Lower leg skin (tissue), 4 donors: ENCODE data around the gene RYK. TPM values are rescaled to one million over a fixed set of nuclear protein-coding genes. Genes with fewer than 3 reads are reported as not detected.

Source experiments
- DNase-seq, 2 donors: peaks; one replicate each; pipeline ENCODE4 v3.0.0-alpha.2; 2019; ENCODE audit warnings: low spot score in 2 of 2
- H3K4me3 ChIP-seq: fragments of 200-600 bp; sonication (generic); 2 replicates; pipeline ENCODE4 v1.5.1; 2017; ENCODE audit warnings: mild to moderate bottlenecking, low read depth; ENCODE audit not compliant: poor library complexity, severe bottlenecking
- POLR2A ChIP-seq, 2 donors: fragments of 450-650 bp; IDR thresholded peaks; one replicate each; pipeline ENCODE4 v1.6.1; 2016 to 2017; ENCODE audit warnings: antibody characterized with exemption in 2 of 2, mild to moderate bottlenecking in 1 of 2, moderate library complexity in 1 of 2
- WGBS, 2 donors: methylation state at CpG; one replicate each; pipeline ENCODE4 v1.1.5; 2018; 5-methylcytosine and 5-hydroxymethylcytosine counted together
- intact Hi-C: fragments of 100-400 bp; cut with DNase I; formaldehyde crosslinking; loops from one replicate; pipeline ENCODE4 v1.15.0; 2023; ENCODE audit warnings: low total_unique reads
- total RNA-seq, 4 donors: library from RNA; depleted of rRNA; stranded (reverse); fragments of >200 nt; gene quantifications; one replicate each; pipeline ENCODE4 v1.1.0, GENCODE V29; 2016
- TF ChIP-seq, protein P1 (sequence below), 3 donors: fragments of 450-650 bp; IDR thresholded peaks; one replicate each; pipeline ENCODE4 v1.5.1; 2016; ENCODE audit warnings: antibody characterized with exemption in 3 of 3, mild to moderate bottlenecking in 3 of 3, moderate library complexity in 2 of 3

The RYK gene
- total RNA-seq, 4 donors from 2014 or later = 44.8 to 66.7 (median 56.6) TPM

DNA sequence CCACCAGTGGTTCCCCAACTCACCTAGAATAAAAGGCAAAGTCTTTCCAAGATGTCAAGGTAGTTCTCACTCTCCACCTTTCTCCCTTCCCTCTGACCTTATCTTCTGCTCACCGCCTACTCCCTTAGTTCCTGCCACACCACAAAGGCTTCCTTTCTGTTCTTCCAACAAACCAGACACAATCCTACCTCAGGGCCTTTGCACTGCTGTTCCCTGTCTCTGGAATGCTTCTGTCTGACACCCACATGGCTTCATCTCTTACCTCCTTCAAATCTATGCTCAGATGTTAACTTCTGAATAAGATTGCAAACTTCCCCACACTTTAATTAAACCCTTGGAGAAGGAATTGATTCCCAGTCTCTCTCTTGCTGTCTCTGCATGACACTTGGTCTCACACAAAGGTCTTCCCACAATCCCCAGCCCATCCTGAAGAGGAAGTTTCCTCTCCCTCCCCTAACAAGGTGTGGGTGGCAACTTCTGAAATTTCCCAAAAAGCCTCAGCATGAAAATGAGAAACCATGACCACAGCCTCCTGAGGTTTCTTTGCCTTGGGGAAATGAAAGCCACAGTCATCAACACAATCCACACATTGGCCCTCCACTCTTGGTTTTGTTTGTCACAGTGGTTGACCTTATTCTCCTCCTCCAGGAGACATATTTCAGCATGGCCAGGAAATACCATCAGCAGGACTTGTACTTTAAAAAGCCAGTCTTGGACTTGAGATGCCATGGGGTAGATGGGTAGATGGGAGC is 3.0 kb upstream of the RYK start:
- TF ChIP-seq POLR2A (IDR thresholded peaks at IDR 0.05) = no peak
- TF ChIP-seq, protein P1, sequence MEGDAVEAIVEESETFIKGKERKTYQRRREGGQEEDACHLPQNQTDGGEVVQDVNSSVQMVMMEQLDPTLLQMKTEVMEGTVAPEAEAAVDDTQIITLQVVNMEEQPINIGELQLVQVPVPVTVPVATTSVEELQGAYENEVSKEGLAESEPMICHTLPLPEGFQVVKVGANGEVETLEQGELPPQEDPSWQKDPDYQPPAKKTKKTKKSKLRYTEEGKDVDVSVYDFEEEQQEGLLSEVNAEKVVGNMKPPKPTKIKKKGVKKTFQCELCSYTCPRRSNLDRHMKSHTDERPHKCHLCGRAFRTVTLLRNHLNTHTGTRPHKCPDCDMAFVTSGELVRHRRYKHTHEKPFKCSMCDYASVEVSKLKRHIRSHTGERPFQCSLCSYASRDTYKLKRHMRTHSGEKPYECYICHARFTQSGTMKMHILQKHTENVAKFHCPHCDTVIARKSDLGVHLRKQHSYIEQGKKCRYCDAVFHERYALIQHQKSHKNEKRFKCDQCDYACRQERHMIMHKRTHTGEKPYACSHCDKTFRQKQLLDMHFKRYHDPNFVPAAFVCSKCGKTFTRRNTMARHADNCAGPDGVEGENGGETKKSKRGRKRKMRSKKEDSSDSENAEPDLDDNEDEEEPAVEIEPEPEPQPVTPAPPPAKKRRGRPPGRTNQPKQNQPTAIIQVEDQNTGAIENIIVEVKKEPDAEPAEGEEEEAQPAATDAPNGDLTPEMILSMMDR (IDR thresholded peaks at IDR 0.05) = no peak
- intact Hi-C loops = no loop called here
- DNase-seq = no peak
- 89 to 96% methylated on average over 1 of the region's 1 CpG for WGBS, 2 donors
- H3K4me3 ChIP-seq = no peak overlapping the region

DNA sequence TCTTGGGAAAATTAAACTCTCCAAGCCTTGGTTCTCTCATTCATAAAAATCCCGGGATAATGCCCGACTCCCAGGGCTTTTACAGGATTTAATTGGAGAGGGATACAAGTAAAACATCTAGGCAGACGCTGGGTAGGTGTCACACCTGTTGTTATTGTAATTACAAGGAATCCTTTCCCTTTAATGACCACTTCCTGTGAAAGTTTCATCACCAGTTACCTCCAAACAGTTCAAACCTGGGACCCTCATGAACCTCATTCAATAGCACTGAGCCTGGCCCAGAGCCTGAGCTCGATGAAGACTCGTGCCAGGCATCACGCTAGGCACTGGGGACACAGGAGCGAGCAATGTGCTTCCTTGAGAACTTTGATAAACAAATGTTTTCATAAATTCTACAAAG is 2.1 kb upstream of the RYK start:
- intact Hi-C loops = no loop called here
- DNase-seq = no peak
- WGBS, 2 donors = 69 to 75% methylated on average over 7 of the region's 7 CpGs
- no peak for TF ChIP-seq POLR2A (IDR thresholded peaks at IDR 0.05)
- TF ChIP-seq, protein P1 (IDR thresholded peaks at IDR 0.05) = no peak
- H3K4me3 ChIP-seq = no peak overlapping the region

DNA sequence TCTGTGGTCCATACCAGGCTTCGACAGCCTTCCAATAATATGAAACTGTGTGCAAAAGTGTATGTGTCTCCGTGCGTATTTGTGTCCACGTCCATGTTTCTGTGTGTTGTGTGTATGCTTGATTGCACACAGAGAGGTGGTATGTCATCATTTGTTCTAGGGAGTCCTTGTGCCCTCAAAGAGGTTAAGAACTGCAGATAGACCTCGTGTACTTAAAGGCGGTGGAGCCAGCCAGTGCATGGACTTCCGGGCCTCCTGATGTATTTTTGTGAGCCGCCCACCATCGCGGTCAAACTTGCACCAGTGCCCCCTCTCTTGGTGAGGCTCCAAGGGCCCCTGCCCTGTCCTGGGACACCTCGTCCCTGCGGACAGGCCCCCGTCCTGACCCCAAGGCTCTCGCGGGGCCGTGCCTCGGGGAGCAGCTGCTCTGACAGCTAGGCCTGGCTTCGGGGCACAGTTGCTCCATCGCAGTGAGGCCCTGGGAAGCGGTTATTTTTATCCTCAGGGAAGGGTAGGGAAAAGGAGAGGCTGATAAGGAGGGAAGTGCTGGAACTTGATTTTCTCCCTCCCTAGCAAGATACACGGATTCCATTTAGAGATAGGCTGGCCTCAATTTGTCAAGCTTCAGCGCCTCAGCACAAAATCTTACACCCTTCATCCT is 1.2 kb upstream of the RYK start:
- intact Hi-C loops = no loop called here
- TF ChIP-seq, protein P1 (IDR thresholded peaks at IDR 0.05) = no peak
- TF ChIP-seq POLR2A (IDR thresholded peaks at IDR 0.05) = no peak
- no peak overlapping the region for H3K4me3 ChIP-seq
- DNase-seq = no peak
- 60 to 77% methylated on average over 21 to 22 of the region's 22 CpGs for WGBS, 2 donors

DNA sequence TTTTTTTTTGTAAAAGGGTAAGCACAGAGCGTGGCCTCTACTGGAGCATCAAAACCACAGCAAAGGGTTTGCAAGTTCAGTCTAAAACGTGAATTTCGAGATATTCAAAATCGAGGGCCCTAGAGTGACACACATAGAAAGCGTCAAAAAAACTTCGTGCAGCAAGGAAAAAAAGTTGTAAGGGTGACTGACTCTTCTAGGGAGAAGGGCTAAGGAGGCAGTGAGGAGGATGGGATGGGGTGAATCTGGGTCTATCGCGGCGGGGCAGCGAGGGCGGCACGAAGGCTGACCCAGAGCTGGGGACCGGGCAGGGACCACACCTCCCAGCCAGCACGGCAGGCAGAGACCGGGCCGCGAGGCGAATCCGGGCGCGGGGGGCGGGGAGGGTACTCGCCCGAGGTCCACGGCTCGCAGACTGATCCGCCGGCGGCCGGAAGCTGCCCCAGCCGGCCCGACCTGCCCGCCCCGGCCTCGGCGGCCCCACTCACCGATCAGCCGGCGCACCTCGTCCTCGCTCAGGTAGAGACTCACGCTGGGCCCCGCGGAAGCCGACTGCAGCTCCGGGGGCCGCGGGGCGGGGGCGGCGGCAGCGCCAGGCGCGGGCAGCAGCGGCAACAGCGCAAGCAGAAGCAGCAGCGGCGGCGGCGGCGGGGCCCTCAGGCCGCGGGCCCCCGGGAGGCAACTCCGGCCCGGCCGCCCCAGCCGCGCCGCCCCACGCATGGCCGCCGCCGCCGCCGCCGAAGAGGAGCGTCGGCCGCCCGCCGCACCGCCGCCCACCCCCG is 533 bp downstream of the RYK start:
- H3K4me3 ChIP-seq = peak overlapping the region; percentile 78
- 0 to 1% methylated on average over 16 to 19 of the region's 85 CpGs for WGBS, 2 donors
- intact Hi-C loops = loop anchor here (5.0 kb wide), 1 partner anchor 508 kb away; no protein-coding TSS in a partner anchor
- no peak for TF ChIP-seq POLR2A (IDR thresholded peaks at IDR 0.05)
- TF ChIP-seq, protein P1 (IDR thresholded peaks at IDR 0.05) = no peak
- peak; percentile 27 to 93 for DNase-seq

DNA sequence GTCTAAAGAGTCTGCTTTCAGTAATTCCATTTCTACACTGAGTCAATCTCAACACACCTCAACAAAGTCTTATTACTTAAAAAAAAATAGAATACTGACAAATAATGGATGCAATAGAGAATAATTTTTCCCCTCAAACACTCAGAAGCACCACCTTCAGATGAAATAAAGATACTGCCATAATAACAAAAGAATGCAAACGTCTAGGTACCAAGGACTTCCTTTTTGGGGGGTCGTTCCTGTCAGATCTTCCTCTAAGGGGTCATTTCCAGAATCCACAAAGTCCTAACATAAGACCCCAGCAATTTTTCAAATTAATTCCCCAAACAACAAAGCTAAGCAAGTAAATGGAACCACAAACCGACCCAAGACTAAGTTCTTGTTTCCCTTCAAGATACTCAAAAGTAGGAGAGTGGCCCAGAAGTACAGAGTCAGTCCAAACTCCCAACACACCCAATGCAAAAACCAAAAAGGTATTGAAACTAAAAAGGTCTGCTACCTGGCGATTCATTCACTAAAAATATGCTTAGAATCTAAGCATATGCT is 1.3 kb downstream of the RYK start:
- H3K4me3 ChIP-seq = no peak overlapping the region
- TF ChIP-seq POLR2A (IDR thresholded peaks at IDR 0.05) = no peak
- TF ChIP-seq, protein P1 (IDR thresholded peaks at IDR 0.05) = no peak
- DNase-seq = no peak
- intact Hi-C loops = loop anchor here (5.0 kb wide), 1 partner anchor 507 kb away; no protein-coding TSS in a partner anchor
- 4 to 5% methylated on average over 4 of the region's 4 CpGs for WGBS, 2 donors
